Fibroblast of skin of left quadriceps (primary cell): ENCODE data around the gene R3HDM2.
"Not testable (repeated sequence)": the region's sequence is repeated elsewhere in the genome, so short reads cannot be mapped to it uniquely, and the experiment has no call there.

Experiments
- DNase-seq, 2 experiments: peaks; one replicate each; pipeline ENCODE4 v3.0.0-alpha.2; 2013; ENCODE audit warnings: low read depth in 2 of 2

Gene R3HDM2

GRCh38 chr12:57377103-57377840 is 53.6 kb downstream of the R3HDM2 start:
- DNase-seq, result no peak

GRCh38 chr12:57372233-57372632 is 58.6 kb downstream of the R3HDM2 start:
- no peak for DNase-seq

- peak; percentile 6 to 8 for DNase-seq
These were observed 60.1 kb downstream of the R3HDM2 start for GRCh38 chr12:57370696-57371095.

- no peak for DNase-seq
These were observed 60.8 kb downstream of the R3HDM2 start for GRCh38 chr12:57370072-57370471.

GRCh38 chr12:57369202-57369601 is 61.6 kb downstream of the R3HDM2 start:
- no peak for DNase-seq

GRCh38 chr12:57368349-57369095 is 62.3 kb downstream of the R3HDM2 start:
- DNase-seq, result no peak

- no peak for DNase-seq
These were observed 63.7 kb downstream of the R3HDM2 start for GRCh38 chr12:57367121-57367520.

- DNase-seq, result no peak
These were observed 64.5 kb downstream of the R3HDM2 start for GRCh38 chr12:57366315-57366714.

GRCh38 chr12:57364156-57364555 is 66.7 kb downstream of the R3HDM2 start:
- DNase-seq, result not testable (repeated sequence)

GRCh38 chr12:57360468-57360867 is 70.4 kb downstream of the R3HDM2 start:
- DNase-seq, result no peak

GRCh38 chr12:57358646-57359045 is 72.2 kb downstream of the R3HDM2 start:
- DNase-seq, result no peak

GRCh38 chr12:57355734-57356133 is 75.1 kb downstream of the R3HDM2 start:
- no peak for DNase-seq

- no peak for DNase-seq
These were observed 78.7 kb downstream of the R3HDM2 start for GRCh38 chr12:57352166-57352565.

GRCh38 chr12:57347284-57347683 is 83.6 kb downstream of the R3HDM2 start:
- no peak for DNase-seq

- no peak for DNase-seq
These were observed 87.0 kb downstream of the R3HDM2 start for GRCh38 chr12:57343703-57344378.

- no peak for DNase-seq
These were observed 88.6 kb downstream of the R3HDM2 start for GRCh38 chr12:57342207-57342691.

- no peak for DNase-seq
These were observed 89.4 kb downstream of the R3HDM2 start for GRCh38 chr12:57341275-57341990.

- DNase-seq, result peak; percentile 20 to 21
These were observed 90.7 kb downstream of the R3HDM2 start for GRCh38 chr12:57340104-57340503.

GRCh38 chr12:57336299-57336698 is 94.5 kb downstream of the R3HDM2 start:
- not testable (repeated sequence) for DNase-seq

- no peak for DNase-seq
These were observed 96.6 kb downstream of the R3HDM2 start for GRCh38 chr12:57334219-57334618.

- DNase-seq, result no peak
These were observed 98.1 kb downstream of the R3HDM2 start for GRCh38 chr12:57332646-57333312.
